Right renal cortex interstitium (tissue), 3 donors: ENCODE data around the gene ANKRD6. TPM values are rescaled to one million over a fixed set of nuclear protein-coding genes. Genes with fewer than 3 reads are reported as not detected.

Experiments
- DNase-seq, 3 donors: peaks; one replicate each; pipeline ENCODE4 v3.0.0-alpha.2; 2013; ENCODE audit warnings: low read depth in 3 of 3, low spot score in 2 of 3
- polyA plus RNA-seq, 3 donors: library from polyadenylated mRNA; unstranded; fragments of 120-200 nt; gene quantifications; one replicate each; pipeline ENCODE4 v1.2.1, GENCODE V29; 2013; ENCODE audit not compliant: insufficient read length in 3 of 3

ANKRD6 gene
- polyA plus RNA-seq, 3 donors, result 19.2 to 24.8 (median 22.2) TPM

DNA sequence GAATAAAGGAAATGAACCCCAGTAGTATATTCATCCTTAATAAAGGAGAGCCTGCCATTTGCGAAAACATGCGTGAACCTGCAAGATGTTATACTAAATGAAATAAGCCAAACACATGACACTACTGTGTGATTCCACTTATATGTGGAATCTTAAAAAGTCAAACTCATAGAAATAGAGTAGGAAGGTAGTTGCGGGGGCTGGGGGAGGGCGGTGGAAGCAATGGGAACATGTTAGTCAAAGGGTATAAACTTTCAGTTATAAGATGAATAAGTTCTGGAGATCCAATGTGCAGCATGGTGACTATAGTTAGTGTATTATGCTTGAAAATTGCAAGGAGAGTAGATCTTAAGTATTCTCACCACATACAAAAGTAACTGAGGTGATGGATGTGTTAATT is 72.9 kb downstream of the ANKRD6 start:
- DNase-seq, result no peak

DNA sequence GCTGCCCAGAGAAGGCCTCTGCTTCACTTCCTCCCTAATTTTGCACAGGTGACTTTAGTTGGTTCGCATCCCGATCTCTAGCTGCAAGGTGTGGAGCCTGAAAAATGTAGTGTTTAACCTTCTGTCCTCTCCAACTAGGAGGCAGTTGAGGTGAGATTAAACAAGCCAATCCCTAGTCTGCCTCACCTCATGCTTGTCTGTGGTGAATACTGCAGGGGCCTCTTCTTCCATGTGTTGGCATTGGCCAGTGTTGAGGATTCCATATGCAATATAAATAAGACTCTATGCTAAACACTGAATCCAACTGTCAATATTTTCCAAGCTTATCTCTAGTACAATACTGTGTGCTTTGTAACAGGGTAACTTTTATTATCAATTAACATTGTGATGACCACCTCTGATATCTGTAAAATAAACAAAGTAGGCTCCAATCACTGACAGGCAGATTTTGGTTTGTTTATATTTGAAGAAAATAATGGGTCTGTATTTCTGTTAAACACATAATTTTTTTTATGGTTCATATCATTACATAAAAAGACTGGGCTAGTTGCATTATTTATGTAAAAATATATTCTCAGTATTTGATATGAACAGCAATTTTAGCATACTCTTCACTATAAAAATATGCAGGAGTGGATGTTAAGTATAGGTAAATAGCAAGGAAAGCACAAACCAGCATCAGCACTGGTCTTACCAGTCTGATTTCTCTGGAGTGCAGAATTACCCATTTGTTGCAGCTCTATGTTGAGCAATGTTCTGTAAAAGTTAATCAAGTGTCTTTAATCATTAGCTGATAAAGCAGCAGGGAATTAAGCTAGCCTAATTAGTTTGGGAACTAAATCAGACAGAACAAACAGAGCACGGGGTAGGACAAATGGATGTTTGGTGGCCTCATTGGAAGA is 74.0 kb downstream of the ANKRD6 start:
- DNase-seq, result no peak

GRCh38 chr6:89508755-89509563 is 76.0 kb downstream of the ANKRD6 start:
- DNase-seq, result no peak

DNA sequence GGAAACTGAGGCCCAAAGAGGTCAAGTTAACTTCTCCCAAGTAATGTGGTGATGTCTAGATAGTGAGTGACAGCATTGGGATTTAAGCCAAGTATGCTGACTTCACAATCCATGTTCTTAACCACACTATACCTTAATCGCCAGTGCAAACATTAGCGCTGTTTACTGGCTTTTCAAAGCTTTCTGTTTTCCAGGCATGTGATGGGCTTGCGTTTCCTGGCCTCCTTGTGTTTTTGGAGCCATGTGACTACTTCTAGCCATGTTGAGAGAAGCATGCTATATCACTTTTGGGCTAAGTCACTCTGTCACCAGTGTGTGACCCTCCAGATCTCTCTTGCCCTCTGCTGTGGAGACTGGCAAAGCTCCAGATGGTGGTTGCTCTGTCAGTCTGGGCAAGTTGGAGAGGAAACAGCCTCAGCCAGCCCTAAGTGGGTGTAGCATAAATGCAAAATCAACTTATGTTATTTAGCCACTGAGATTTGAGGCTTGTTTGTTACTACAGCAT is 76.9 kb downstream of the ANKRD6 start:
- DNase-seq, result no peak

GRCh38 chr6:89510393-89510792 is 77.4 kb downstream of the ANKRD6 start:
- no peak for DNase-seq

- no peak for DNase-seq
Observed at GRCh38 chr6:89518352-89519055, 85.6 kb downstream of the ANKRD6 start.

DNA sequence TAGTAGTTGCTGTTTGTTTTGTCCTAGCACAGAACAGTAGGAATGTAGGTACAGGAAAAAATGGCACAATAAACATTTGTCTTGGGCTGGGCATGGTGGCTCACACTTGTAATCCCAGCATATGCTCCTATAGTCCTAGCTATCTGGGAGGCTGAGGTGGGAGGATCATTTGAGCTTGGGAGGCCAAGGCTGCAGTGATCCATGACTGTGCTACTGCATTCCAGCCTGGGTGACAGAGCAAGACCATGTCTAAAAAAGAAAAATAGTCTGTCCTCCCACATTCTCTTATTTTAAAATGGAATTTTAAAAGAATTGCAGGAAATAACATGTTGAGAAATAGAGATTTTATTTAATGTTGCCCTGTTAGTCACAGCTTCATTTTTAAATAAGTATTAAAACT is 87.8 kb downstream of the ANKRD6 start:
- DNase-seq, result no peak

DNA sequence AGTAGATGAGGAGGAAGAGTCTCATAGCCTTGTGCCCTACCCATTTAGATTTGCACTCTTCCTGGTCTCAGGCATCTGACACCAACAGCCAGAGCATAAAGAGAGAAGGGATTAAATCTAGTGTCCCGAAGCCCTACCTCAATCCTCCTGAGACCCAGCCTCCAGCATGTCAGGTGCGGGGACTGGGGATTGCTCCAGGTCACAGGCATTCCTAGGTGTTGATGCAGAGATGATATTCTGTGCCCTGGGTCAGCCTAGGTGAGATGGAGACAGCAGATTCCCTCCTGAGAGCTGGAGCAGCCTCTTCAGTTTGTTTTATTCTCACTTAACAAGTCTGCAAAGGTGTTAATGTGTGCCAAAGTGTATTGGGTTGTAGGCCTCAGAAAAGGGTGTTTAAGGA is 89.8 kb downstream of the ANKRD6 start:
- no peak for DNase-seq

- no peak for DNase-seq
Observed at GRCh38 chr6:89525786-89526562, 93.0 kb downstream of the ANKRD6 start.

DNA sequence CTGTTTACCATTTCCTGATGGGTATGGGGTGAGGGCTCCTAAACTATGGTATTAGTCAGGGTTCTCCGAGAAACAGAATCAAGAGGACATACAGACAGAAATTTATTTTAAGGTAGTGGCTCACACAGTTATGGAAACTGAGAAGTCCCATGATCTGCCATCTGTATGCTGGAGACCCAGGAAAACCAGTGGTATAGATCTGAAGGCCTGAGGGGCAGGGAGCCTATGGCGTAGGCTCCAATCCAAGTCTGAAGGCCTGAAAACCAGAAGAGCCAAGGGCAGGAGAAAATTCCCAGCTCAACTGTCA is 93.6 kb downstream of the ANKRD6 start:
- no peak for DNase-seq

DNA sequence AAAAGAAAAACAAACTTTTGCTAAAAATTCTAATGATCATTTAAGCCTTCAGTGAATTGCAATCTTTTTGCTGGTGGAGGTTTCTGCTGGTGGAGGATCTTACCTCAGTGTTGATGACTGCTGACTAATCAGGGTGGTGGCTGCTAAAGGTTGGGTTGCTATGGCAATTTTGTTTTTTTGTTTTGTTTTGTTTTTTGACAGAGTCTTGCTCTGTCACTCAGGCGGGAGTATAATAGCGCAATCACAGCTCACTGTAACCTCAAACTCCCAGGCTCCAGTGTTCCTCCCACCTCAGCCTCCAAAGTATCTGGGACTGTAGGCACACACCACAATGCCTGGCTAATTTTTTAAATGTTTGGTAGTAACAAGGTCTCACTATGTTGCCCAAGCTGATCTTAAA is 94.7 kb downstream of the ANKRD6 start:
- DNase-seq, result no peak

GRCh38 chr6:89528866-89529265 is 95.9 kb downstream of the ANKRD6 start:
- DNase-seq, result no peak

- DNase-seq, result no peak
Observed at GRCh38 chr6:89530982-89531381, 98.0 kb downstream of the ANKRD6 start.

DNA sequence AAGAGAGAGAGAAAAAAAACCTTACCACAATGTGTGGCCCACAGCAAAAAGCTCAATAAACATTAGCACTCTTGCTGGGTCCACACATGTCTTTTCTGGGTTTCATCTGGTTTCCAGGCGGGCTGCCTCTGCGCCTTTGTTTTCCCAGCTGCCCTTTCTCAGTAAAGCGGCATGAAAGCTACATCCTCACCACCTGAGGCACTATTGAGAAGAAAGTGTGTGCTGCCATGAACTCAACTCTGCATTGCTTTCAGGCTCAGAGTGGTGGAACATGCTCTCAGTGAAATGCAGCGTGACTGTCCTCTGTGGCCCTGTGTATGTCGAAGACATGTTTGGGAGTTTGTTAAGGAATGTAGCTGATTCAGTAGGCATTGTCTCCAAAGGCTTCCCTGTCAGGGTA is 103.3 kb downstream of the ANKRD6 start:
- DNase-seq, result no peak

- DNase-seq, result no peak
Observed at GRCh38 chr6:89539779-89540178, 106.8 kb downstream of the ANKRD6 start.

DNA sequence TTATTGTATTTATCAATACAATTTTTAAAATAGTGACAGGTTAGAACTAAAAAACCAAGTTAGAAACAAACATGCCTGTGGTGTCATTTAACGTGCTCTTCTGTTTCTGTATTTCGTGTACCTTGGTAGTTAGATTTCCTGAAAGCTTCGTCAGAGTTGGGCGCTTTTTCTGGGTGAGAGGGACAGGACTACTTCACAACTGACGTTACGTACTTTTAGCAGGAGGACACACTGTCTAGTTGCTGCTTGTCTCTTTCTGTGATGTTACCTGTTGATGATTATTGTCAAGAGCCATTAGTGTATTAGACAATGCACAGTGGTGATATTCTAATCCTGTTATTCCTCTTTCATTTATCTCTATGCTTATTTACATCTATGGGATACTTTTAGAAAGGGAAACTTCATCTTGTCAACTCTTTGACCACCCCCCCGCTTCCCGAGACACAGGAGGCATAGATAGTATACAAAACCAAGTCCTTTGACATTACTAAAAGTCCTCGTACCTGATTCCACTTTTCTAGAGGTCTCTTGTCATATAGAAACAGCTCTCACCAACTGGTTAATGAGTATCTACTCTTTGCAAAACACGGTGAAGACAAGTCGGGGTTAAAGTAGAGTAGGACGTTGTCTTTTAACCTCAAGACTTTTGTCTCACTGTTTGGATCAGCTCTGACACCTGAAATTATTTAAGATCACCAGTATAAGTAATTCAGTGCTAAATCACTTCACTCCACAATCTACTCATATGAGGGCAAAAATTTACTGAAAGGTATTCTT is 109.3 kb downstream of the ANKRD6 start:
- no peak for DNase-seq

- no peak for DNase-seq
Observed at GRCh38 chr6:89542866-89543265, 109.9 kb downstream of the ANKRD6 start.

DNA sequence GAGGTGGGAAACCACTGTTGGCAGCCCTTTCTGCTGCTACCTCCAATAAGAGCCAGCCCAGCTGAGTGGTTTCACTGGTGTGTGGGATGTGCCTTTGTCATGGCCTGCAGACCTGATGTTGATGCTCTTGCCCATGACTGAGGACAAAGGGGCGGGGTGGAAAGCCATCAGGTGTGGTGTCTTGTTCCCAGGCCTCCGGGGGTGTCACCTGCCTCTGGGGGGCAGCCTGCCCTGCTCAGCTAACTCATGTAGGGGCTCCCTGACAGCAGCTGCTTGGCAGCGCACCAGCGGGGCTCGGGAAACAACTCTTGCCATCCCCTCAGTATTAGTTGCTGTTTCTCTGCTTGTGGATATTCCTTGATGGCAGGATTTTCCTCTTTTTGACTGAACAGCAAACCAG is 114.3 kb downstream of the ANKRD6 start:
- no peak for DNase-seq

DNA sequence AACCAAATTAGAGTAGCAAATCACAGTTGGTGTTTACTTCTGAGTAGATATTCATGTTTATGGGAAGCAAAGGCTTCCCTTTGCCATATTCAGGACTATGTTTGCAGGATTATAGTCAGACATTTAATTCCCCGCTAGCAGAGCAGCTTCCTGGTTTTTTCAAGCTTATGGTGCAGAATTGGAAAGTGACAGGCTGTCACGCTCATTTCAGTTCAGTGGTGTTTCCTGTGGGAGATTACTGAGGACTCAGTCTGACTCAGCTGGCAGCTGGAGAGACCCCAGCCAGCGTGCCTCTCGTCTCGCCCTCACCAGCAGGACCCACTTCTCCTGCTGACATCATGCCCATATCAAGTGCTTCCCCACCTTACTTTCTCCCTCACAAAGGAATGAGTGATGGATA is 120.5 kb downstream of the ANKRD6 start:
- DNase-seq, result no peak

DNA sequence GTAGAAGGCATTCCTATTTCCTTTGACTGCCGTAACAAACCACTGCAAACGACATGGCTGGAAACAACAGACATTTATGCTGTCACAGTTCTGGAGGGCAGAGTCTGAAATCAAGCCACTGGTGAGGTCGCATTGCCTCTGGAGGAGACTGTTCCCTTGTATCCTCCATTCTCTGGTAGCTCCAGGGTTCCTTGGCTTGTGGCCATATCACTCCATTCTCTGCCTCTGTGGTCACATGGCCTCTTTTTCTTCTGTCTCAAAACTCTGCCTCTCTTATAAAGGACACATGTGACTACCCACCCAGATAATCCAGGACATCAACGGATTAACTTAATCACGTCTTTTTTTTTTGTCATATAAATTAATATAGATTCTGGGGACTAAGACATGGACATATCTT is 121.2 kb downstream of the ANKRD6 start:
- DNase-seq, result no peak
